Hematopoietic multipotent progenitor cell treated with erythropoietin and hydrocortisone succinate and interleukin-3 and kit ligand, for 6 days (in vitro differentiated cells): ENCODE results near the gene MARCKSL1.
"Not testable (repeated sequence)": the region's sequence is repeated elsewhere in the genome, so short reads cannot be mapped to it uniquely, and the experiment has no call there.

Experiments used
- DNase-seq: peaks from one replicate; pipeline ENCODE4 v3.0.0-alpha.2; 2015

The MARCKSL1 gene

DNA sequence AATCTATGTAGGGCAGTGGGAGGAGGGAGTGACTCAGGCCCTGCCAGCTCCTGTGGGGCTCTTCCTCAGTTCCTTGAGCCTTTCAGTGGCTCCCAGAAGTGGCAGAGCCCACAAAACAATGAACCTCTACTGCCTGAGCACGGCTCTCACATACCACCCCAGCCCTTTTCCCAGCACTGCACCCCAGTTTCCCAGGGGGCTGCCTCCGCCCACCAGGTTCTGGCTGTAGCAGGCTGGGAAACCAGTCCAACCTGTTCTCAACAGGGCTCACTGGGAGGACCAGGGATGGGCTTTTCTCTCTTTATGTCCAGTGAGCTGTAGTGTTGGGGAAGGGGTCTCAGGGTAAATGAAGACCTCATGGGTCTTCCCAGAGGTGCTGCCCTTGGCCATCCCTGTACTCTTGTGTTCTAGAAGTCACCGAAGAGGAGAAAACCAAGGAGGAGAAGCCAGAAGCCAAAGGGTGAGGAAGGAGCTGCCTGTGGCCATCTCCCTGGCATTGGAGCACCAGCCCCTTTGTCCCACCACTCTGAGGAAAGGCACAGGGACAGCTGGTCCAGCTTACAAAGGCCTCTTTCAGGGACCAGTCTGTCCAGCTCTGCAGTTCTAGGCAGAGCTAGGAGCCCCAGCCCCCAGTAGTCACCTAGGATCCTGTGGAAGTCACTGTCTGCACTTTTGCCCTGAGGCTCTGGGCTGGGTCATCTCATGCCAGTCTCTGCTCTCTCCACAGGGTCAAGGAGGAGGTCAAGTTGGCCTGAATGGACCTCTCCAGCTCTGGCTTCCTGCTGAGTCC lies 3.5 kb downstream of the MARCKSL1 start:
- no peak for DNase-seq

DNA sequence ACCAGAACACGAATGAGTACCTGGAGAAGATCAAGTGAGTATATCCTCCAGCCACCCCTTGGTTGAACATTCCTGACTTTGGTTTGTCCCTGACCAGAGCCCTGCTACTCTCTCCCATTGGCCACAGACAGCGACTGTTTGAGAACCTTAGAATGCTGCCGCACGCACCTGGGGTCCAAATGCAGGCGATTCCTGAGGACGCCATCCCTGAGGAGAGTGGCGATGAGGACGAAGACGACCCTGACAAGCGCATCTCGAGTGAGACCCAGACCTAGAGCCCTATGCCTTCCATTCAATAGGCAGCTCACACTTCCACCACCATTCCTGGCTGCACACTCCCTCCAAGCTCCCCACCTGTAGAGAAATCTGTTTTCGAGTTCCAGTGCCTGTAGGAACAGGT lies 4.5 kb downstream of the MARCKSL1 start:
- no peak for DNase-seq

DNA sequence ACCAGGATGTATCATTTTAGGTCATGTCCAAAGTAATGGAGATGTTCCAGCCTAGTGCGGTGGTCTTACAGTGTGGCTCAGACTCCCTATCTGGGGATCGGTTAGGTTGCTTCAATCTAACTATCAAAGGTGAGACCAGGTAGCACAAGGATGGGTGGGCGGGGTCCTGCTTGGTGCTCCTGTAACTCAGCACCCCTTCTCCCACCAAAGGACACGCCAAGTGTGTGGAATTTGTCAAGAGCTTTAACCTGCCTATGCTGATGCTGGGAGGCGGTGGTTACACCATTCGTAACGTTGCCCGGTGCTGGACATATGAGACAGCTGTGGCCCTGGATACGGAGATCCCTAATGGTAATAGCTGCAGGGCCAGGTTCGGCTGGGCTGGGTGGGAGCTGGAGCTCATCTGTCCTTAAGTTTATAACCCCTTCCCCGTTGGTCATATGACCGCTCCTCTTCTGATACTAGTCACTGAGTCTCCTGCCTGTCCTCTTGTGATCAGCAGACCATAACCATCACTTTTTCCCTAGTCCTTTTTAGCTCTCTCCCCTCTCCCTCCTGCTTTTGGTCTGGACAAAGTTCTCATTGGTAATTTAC lies 5.4 kb downstream of the MARCKSL1 start:
- DNase-seq = no peak

DNA sequence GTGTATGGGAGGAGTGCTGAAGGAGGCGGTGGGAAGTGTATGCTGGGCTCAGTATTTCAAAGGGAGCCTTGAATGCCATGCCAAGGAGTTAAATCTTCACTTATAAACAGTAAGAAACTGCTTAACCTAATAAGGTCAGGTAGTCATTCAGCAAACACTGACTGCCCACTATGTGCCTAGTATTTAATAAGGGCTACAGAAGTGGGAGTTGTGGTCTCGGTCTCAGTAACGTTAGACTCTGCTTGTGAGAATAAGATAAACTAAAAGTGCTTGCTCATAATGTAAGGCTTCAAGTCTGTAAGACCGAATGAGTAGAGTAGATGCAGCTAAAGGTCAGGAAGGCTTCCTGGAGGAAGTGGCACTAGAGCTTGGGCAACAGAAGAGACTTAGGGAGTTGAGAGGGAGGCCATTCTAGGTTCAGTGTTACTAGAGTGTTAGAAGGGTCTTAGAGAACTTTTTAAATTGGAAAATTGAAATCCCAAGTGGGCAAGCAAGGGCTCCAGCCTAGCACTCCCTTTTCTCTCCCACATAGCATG lies 6.0 kb downstream of the MARCKSL1 start:
- DNase-seq = no peak

GRCh38 chr1:32327204-32327603 lies 8.8 kb downstream of the MARCKSL1 start:
- DNase-seq = no peak

- peak; percentile 36 for DNase-seq
Measured at GRCh38 chr1:32321712-32322291, 14.2 kb downstream of the MARCKSL1 start.

DNA sequence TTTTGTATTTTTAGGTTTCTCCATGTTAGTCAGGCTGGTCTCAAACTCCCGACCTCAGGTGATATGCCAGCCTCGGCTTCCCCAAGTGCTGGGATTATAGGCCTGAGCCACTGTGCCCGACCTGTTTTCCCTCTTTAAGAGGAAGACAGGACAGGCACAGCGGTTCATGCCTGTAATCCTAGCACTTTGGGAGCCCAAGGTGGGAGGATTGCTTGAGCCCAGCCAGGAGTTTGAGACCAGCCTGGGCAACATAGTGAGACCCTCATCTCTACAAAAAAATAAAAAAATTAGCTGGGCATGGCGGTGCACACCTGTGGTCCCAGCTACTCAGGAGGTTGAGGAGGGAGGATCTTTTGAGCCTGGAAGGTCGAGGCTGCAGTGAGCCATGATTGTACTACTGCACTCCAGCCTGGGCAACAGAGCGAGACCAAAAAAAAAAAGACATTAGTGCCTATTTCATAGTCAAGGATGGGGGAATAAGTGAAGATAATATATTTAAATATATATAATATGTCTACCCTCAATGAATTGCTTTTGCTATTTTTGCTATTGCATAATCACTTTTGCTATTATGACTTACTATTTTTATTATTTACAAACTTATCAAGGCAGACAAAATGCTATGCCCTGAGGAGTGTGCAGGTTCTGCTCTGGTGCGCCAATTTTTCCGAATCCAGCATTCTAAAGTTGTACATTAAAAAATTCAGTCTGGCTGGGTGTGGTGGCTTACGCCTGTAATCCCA lies 17.7 kb downstream of the MARCKSL1 start:
- no peak for DNase-seq

DNA sequence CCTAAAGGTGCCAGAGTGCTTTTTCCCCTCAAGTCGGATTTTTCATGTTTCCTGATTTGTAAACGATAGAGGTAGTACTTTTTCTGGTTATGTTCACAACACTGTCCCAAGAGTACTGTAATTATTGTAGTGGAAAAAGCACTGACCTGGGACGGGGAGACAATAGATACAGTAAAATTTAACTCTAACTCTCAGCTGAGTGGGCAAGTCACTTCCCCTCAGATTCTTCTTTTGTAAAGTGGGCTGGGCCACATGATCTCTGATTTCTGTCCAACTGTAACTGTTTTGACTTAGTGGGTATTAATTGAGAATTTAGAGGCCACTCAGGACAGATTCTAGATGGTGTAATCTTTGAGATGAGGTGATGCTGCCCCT lies 19.1 kb downstream of the MARCKSL1 start:
- no peak for DNase-seq

GRCh38 chr1:32311709-32312393 lies 24.2 kb downstream of the MARCKSL1 start:
- no peak for DNase-seq

- DNase-seq = no peak
Measured at GRCh38 chr1:32309960-32310359, 26.1 kb downstream of the MARCKSL1 start.

DNA sequence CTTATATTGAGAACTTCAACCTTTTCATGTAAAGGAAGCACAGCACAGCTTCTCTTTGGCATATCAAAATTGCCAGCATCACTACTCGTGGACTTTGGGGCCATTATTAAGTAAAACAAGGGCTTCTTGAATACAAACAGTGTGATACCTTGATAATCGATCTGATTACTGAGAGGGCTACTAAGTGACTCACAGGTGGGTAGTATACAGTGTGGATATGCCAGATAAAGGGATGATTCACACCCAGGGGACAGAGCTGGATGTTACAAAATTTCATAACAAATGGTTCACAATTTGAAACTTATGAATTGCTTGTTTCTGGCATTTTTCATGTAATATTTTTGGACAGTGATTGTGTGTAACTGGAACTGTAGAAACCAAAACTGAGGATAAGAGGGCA lies 28.7 kb downstream of the MARCKSL1 start:
- peak; percentile 50 for DNase-seq

- no peak for DNase-seq
Measured at GRCh38 chr1:32305310-32305709, 30.7 kb downstream of the MARCKSL1 start.

GRCh38 chr1:32303997-32304622 lies 31.9 kb downstream of the MARCKSL1 start:
- no peak for DNase-seq

DNA sequence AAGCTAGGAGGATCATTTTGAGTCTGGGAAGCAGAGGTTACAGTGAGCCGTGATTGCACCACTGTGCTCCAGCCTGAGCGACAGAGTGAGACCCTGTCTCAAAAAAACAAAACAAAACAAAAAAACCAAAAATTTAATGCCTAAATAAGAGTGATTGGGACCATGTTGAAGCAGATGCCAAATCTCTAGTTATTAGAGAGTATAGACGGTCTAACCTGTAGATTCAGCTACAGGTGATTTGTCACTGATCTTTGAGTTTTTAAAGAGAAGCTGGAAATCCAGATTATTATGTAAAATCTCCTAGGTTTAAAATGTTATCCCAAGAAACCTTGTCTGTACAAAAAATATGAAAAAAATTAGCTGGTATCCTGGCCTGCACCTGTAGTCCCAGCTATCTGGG lies 32.7 kb downstream of the MARCKSL1 start:
- no peak for DNase-seq

- peak; percentile 42 for DNase-seq
Measured at GRCh38 chr1:32299327-32299726, 36.7 kb downstream of the MARCKSL1 start.

GRCh38 chr1:32298211-32298610 lies 37.8 kb downstream of the MARCKSL1 start:
- not testable (repeated sequence) for DNase-seq

DNA sequence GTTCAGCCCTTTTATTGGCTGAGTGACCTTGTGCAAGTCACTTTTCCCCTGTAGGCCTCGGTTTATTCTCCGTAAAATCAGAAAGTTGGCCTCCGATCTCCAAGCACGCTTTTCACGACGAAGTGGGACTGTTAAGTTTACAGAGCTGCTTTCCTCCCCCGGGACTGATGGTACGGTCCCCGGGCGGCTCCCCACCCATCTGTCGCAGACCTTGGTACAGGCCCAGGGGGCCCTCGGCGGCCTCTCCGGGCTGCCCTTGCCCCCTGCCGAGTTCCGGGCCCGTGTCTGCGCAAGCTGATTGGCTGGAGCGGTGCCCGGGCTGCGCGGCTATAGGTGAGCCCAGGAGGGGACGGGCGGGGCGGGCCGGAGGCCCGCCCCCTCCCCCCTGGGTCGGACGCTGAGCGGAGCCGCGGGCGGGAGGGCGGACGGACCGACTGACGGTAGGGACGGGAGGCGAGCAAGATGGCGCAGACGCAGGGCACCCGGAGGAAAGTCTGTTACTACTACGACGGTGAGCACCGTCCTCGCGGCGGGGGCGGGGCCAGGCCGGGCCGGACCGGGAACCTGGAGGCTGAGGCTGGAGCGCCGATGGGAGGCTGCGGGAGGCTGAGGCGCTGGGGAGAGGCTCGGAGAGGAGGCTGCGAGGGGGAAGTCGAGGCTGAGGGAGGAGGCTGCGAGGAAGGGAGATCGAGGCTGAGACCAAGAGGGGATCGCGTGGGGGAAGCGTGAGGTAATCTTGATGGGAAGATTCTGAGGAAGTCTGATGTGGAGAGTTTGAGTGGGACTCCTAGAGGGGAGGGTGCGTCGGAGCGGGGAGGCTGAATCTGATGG lies 44.1 kb downstream of the MARCKSL1 start, which contains the start of gene HDAC1:
HDAC1 (plus strand) TSS at position 376 of the 831 bp plus-strand sequence; CDS start at position 463, 87 bp downstream.
- DNase-seq = peak; percentile 98

GRCh38 chr1:32291145-32291707 lies 44.8 kb downstream of the MARCKSL1 start:
- peak; percentile 28 for DNase-seq

GRCh38 chr1:32289256-32289655 lies 46.8 kb downstream of the MARCKSL1 start:
- DNase-seq = no peak

DNA sequence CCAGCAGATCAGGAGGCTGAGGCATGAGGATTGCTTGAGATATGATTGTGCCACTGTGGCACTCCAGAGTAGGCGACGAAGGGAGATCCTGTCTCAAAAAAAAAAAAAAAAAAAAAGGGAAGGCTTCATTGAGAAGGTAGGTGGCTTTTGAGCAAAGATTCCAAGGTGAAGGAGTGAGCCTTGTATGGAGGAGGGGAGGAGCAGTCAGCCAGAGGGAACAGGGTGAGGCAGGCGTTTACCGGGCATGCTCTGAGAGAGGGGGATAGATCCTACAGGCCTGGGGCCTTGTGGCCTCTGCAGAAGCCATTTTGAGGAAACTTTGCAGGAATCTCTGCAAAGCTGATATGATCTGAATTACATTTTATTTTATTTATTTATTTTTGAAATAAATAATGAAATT lies 49.3 kb downstream of the MARCKSL1 start:
- no peak for DNase-seq

GRCh38 chr1:32285658-32286057 lies 50.4 kb downstream of the MARCKSL1 start:
- DNase-seq = no peak
